HG03575 (cell line): Measurements from ENCODE around the gene ASB16.

Source experiments
- ATAC-seq: cut with Tn5 transposase; IDR thresholded peaks from one replicate; pipeline ENCODE4 v1.9.1; 2021; ENCODE audit not compliant: unreplicated experiment, insufficient number of reproducible peaks, low FRiP score; ENCODE audit errors: extremely low read depth

ASB16 gene

DNA sequence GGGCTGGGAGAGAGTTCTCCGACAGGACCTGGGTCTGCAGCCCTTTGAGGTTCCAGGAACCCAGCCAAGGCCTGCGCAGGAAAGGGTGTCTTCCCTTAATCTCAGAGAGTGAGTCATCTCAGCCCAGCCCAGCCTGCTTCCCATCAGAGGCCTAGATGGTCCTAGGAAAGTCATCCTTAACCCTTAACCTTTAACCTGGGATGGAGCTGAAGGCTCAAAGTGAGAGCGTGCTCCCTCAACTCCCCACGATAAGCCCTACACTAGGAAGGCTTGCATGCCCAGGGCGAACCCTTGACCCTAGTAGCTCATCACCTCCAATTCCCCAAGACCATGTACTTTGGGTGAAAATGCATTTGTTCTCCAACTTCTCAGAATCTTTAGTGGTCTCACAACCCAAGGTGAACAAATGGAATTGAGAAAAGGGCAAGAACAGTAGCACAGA, 34.0 kb downstream of the ASB16 start:
- no peak for ATAC-seq

DNA sequence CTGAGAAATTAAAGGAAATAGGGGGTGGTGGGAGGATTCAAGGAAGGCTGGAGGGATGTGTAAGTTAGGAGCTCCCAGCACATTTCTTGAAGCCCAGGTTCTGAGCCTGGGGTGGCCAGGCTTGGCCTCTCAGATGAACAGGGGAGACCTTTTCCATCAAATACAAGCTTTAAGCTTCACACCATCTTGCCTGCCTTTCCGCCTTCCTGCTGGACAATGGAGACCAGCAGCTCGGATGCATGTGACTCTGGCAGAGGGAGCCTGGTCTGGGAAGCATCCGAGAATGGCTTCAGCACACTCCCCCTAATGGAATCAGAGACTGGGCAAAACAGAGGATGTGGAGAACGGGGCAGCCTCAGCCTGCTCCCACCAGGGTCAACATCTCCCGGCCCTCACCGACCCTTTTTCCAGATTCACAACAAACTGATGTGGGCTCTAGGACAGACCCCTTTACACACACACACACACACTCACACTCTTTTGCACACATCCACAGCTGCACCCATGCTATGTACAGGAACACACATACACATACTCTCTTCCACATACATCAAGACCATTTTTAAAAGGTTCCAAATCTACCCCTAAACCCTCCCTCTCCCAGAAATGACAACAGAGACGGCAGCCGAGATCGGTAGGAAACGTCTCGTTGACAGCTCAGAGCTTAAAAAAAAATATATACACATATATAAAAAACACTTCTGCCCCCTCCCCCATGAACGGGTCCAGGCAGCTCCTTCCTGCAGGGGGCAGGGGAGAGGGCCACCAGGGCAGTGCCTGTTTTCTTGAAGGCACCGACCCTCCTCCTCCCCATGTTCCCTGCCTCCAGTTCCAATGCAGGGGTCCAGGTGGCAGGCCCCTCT, 35.7 kb downstream of the ASB16 start:
- ATAC-seq, result no peak

DNA sequence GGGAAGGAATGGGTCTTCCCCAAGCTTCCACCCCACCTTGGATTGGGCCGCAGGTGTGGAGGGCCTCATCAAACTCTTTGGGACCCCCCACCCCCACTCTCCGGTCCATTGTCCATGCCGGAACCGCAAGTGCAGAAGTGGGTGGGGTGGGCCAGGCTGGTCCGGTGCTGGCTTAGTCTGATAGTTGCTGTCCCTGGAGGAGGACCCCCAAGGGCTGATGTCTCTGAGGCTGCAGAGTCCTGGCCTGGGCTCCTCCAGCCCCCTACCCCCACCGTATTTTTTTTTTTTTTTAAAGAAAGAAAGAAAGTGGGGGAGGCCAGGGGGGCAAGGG, 36.3 kb downstream of the ASB16 start:
- ATAC-seq, result no peak

DNA sequence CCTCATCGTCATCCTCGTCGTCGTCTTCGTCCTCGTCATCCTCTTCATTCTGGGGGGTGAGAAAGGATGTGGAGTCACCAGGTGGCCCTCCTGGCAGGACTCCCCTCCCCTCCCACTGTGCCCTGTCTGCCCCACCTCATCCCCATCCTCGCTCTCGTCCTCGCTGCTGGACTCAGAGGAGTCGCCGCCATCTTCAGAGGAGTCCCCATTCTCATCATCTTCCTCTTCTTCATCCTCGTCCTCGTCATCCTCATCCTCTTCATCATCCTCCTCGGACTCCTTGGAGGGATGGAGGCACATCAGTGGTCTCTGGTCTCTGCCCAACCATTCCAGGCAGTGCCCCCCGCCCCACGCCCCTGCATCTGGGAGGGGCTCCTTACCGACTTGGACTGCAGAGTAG, 36.8 kb downstream of the ASB16 start:
- no peak for ATAC-seq

DNA sequence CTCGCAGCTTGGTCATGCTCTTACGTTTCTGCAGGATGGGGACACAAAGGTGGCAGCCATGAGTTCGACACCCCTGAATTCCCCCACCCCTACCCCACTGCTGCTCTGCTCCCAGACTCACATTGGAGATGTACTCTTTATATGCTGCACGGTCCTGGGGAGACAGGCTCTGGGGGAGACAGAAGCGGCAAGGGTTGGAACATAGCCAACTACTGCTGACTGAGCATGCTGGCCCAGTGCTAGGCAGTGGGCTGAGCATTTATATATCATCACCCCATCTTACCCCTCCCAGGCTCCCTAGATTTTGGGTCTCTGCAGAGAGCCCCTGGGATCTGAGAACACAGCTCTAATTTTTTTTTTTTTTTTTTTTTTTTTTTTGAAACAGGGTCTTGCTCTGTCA, 37.2 kb downstream of the ASB16 start:
- ATAC-seq, result no peak

DNA sequence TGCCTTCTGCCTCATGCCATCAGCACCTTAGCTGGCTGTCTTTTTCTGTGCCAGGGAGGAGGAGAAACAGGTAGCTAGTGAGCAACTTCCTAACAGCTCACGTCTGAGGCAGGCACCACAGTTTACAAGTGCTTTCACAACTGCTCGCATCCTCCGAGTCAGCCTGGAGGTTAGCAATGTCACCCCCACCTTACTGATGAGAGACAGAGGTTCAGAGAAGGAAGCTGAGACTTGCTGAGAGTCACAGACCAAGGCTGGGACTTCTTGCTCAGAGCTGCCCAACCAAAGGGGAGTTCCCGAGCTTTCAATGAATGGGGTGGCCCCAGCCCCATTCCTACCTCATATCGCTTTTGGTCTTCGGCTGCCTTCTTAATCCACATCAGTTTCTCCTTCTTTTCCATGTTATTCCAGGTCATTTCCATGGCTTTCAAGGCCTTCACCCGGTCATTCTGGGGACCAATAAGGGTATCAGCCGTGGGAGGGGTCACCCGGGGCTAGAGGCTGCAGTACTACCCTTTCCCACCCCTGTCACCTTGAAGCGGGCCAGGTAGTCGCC, 39.4 kb downstream of the ASB16 start:
- ATAC-seq, result no peak

DNA sequence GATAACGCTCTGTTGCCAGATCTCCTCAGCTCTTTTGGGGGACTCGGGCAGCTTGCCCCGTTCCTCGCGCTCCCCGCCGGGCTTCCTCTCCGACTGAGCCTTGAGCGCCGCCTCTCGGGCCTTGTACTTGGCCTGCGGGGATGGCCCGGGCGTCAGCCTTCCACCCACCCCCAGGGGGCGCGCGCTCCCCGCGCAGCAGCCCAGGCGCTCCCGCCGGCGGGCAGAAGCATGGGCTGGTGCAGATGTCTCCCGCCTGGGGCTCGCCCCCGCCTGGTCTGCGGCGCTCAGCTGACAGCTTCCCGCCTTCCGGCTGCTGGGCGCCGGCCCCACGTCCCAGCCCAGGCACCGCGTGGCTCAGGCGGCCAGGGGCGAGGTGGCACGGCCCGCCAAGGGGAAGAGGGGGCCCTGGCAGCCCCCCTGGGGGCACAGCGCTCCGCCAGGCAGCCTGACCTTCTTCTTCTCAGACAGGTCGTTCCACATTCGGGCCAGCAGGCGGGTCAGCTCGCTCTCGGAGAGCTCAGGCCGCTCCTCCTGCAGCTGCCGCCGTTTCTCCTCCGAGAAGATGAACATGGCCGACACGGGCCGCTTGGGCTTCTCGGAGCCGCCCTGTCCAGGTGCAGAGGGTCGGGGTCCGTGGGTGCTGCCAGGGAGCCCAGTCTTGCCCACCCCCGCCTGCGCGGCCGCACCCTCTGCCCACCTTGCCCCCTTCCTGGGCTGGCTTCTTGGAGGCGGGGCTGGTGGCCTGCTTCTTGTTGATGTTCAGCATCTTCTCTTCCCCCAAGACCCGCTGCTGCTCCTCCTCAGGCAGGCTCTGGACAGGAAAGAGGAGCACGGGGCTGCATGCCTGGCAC, 40.1 kb downstream of the ASB16 start:
- ATAC-seq, result no peak

DNA sequence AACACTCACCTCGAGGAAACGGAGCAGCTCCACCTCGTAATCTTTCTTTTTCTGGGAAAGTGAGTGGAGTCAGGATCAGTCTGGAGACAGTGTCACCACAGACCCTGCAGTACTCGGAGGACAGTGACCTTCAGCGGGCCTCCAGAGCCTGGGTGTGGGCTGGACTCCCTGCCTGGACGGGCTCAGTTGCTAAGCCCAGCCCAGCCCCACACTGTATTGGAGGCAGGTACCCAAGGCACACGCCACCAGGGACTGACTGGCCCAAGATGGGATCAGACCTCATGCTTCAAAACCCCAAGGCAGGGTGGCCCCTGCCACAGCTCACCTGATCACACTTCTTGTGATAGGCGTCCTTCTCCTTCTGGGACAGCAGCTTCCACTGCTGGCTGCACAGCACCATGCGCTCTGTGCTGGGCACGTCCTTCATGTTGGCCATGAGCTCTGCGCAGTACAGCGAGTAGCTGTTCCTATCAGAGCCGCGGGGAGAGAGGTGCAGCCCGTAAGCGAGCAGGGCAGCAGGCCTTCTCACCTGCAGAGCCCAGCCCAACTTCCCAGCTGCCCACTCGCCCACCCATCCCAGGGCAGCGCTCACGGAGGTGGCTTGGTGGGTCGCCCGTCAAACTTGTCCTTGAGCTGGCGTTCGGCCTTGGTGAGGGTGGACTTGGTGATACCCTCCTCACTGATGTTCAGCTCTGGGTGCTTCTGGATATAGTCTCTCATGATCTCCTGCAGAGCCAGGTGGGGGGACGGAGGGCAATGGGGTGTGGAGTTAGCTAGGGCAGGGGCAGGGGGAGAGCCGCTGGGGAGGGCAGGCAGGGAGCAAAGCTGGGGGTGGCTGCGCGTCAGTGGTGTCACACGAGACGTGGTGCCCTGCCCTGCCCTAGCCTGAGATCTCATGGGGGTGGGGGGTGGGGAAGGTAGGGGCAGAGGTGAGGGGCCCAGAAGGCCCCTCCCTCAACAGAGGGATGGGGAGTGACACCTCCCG, 41.1 kb downstream of the ASB16 start:
- no peak for ATAC-seq

DNA sequence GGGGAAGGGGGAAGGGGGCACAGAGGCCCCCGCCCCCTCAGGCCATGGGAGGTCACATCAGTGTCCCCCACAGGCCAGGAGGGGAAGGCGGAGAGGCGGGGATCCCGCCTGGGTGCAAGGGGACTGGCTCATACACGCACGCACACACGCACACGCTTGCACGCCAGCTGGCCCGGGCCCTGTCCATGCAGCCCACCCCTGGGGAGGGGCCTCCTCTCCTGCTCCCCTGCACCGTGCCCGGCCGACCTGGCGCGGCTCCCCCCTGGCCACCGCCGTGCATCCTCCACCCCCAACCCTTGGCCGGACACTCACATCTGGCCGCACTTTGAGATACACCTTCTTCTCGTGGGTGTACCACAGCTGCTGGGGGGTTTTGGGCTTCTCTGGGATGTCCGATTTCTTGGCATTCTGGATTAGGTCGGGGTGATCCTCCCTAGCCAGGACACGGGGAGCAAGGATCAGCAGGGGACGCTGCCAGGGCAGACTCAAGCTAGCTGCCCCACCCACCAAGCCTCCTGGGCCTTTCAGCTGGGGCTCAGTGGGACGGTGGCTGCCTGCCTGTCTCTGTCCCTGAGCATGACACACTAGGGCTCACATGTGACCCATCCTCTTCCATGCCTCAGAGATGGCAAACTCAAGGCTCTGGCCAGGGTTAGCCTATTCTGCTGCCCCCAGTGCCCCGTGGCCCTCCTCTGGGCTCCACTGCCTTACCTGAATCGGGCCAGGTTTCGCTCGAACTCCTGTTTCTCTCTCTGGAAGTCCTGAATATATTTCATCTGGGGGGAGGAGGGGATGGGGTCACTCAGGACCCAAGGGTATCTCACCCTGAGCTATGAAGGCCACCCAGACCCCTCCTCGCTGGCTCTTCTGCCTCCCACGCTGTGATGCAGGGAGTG, 42.3 kb downstream of the ASB16 start:
- ATAC-seq, result no peak

DNA sequence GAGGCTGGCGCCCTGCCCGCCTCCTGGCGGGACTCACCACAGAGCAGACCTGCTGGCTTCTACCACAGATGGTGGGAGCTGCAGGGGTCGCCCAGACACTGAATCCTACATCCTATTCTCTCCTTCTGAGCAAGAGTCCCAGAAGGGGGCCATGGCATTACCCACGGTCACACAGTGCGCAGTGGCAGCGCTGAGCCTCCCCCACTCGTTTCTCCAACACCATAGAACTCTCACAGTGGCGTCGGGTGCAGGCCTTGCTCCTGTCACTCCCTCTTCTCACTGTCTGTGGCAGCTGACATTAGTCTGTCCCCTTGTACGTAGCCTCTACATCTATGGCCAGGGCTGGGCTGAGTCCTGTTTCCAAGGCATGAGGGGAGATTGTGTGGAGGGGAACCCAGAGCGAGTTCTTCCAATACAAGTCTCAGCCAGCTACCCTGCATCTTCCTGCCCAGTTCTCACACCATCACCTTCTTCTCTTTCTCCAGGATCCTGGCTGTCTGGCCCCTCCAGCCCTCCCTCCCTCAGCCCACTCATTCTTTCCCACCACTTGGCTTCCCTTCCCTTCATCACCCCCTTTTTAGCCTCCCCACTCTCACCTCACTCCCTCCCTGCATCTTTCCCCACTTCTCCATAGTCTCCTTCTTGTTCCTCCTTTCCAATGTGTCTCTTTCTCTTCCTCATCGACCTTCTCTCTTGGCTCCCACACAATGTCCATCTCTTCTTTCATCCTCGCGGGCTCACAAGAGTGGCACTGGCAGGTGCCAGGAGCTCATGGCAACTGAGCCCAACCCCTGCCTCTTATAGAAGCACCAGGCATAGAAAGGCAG, 43.1 kb downstream of the ASB16 start:
- no peak for ATAC-seq

DNA sequence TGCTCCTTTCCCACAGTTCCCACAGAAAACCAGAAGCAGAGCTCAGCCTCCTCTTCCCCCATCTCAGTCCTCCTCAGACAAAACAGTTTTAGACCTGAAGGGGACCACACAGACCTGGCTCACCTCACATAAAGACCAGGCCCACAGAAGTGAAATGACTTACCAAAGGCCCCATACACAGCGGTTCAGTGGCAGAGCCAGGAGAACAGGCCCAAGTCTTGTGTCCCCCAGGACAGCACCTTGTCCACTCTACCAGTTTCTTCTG, 43.7 kb downstream of the ASB16 start:
- no peak for ATAC-seq

DNA sequence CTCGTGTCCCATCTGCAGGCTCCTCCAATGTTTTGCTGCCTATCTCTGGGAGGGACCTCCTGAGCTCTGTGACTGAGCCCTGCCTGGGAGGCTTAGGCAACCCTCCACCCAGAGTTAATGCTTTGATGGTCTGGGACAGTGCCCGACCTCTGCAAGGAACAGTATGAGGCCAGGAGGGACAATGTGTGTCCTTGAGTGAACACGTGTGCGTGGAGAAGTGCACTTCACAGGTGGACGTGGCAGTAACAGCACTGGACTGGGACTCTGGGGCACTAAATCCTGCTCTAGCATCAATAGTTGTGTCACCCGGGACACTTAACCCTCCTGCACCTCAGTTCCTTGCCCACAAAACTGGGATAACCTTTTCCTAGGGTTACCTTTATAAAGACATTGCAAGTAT, 44.4 kb downstream of the ASB16 start:
- no peak for ATAC-seq

DNA sequence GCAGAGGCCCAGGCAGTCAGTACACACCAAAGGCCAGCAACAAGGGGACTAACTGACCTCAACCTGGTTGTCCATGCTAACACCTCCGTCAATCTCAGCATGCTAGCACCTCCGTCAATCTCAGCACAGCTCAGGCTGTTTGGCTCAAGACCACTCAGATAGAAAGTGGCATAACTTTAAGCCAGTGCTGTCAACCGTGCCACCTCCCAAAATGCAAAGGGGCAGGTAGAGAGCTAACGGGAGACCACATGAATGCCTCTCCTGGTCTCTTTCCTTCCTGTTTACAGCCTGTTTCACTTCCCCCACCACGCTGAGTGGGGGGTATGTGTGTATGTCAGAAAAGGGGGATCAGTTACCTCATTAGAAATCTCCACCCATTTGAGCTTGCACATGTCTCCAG, 45.7 kb downstream of the ASB16 start:
- ATAC-seq, result no peak

DNA sequence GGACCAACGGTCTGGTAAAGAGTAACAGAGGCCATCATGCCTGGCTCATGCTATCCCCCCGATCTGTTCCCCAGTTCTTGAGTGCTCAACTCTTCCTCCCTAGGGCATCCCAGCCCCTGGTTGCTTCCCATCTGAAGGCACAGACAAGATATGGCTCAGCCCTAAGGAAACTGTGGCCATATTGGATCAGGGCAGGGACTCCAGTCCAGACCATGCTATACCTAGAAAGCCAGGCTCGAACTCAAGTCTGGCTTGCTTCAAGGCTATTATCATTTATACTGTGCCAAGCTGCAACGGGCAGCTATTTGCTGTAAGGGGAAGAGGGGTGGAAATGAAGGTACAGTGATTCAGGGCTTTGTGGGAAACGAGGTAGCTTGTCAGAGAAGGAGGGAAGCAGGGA, 46.2 kb downstream of the ASB16 start:
- no peak for ATAC-seq

DNA sequence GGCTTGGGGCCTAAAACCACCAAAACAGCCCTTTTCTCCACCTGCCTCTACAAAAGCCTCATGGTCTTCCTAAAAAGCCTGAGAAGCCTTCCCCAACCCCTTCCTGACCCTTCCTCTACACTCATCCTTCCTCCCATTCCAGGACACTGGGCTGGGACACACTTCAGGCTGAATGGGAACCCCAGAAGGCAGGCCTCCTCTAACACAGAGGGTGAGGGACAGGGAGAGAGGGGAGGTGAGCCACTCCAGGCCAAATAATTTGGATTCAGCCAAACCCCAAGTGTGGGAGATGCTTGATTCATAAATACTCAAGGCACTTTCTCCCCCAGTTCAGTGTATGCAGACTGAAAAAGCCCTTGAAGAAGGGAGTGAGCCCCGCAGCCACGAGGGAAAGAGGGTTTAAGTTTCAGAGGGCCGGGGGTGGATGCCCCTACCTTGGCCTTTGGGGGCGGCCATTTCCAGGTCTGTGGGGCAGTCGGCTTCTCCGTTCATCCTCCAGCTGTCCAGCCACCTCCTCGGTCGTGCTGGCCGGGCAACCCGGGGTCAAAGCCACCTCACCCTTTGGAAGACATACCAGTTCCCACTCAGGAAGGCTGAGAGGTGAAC, 47.3 kb downstream of the ASB16 start:
- ATAC-seq, result no peak

DNA sequence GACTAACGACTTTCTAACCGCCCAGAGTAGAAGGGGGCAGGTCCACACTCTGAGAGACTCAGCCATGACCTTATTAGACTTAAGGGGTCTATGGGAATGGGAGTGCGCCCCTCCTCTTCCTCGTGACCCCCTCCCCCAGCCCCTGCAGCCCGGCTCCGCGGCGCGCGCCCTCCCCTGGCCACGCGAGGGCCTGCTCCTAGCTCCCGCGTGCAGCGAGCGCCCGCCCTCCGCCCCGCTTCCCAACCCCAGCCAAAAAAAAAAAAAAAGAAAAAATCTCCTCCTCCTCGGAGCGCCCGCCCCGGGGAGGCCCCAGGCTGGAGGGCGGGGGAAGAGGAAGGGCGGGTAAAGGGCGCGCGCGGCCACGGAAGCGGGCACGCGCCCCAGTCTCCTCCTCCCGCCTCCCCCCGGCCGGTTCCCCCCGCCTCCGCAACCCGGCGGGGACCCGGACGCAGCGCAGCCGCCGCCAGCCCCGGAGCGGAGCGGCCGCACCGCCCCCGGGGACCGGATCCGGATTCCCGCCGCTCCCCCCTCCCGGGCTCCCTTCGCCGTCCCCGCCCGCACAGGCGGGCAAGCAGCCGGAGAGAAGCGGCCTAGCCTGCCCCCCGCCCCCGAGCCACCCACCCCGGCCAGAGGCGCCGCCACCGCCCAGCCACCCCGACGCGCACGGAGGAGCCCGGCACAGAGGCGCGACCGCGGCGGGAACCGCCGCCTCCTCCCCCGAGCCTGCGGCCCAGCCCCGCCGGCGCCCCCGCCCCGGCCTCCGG, 48.0 kb downstream of the ASB16 start:
- no peak for ATAC-seq
